Sigmoid colon (tissue), 7 donors: ENCODE results near the gene AGL. TPM values are rescaled to one million over a fixed set of nuclear protein-coding genes. Genes with fewer than 3 reads are reported as not detected.

Experiments
- DNase-seq: peaks from one replicate; pipeline ENCODE4 v3.0.0-alpha.2; 2019
- H3K27ac ChIP-seq, 4 donors: fragments of 200-600 bp; sonication (generic); one replicate each; pipeline ENCODE4 v1.5.1; 2016 to 2019; ENCODE audit warnings: mild to moderate bottlenecking in 1 of 4
- H3K27me3 ChIP-seq, 3 donors: fragments of 200-600 bp; sonication (generic); one replicate each; pipeline ENCODE4 v1.5.1; 2019; ENCODE audit warnings: mild to moderate bottlenecking in 1 of 3
- H3K36me3 ChIP-seq, 4 donors: fragments of 200-600 bp; sonication (generic); one replicate each; pipeline ENCODE4 v1.5.1; 2016 to 2019
- H3K4me1 ChIP-seq, 4 donors: fragments of 200-600 bp; sonication (generic); one replicate each; pipeline ENCODE4 v1.5.1; 2017 to 2019
- H3K4me3 ChIP-seq, 4 donors: fragments of 200-600 bp; sonication (generic); one replicate each; pipeline ENCODE4 v1.5.1; 2017 to 2019; ENCODE audit warnings: mild to moderate bottlenecking in 2 of 4, moderate library complexity in 1 of 4
- H3K9me3 ChIP-seq, 4 donors: fragments of 200-600 bp in 3 of 4; sonication (generic) in 3 of 4; one replicate each; pipeline versions ENCODE4 v1.5.1 to v1.6.1; 2013 to 2019
- EP300 ChIP-seq, 4 donors: sonication (generic); formaldehyde crosslinking; IDR thresholded peaks; one replicate each; pipeline ENCODE4 v1.6.1; 2017; ENCODE audit warnings: antibody characterized with exemption in 4 of 4
- POLR2A ChIP-seq, 2 donors: fragments of 450-650 bp; IDR thresholded peaks; one replicate each; pipeline ENCODE4 v1.6.1; 2016; ENCODE audit warnings: antibody characterized with exemption in 2 of 2, mild to moderate bottlenecking in 2 of 2, moderate library complexity in 2 of 2
- POLR2AphosphoS5 ChIP-seq, 4 donors: sonication (generic); formaldehyde crosslinking; IDR thresholded peaks; one replicate each; pipeline ENCODE4 v1.6.1; 2017; ENCODE audit warnings: antibody characterized with exemption in 4 of 4
- WGBS, 2 donors: extraction: QIAGEN DNeasy Blood & Tissue Kit; methylation state at CpG; one replicate each; pipeline ENCODE4 v1.1.7; 2013; 5-methylcytosine and 5-hydroxymethylcytosine counted together
- intact Hi-C: fragments of 100-400 bp; cut with DNase I; formaldehyde crosslinking; loops from one replicate; pipeline ENCODE4 v1.15.1; 2023
- polyA plus RNA-seq, 3 donors: library from polyadenylated mRNA; stranded (reverse); fragments of 200-250 nt; gene quantifications; one replicate each; pipeline ENCODE4 v1.2.3, GENCODE V29; 2013
- total RNA-seq, 4 donors: library from RNA; depleted of rRNA; stranded (reverse); fragments of >200 nt; gene quantifications; one replicate each; pipeline ENCODE4 v1.1.0, GENCODE V29; 2016
- TF ChIP-seq, protein P1 (sequence below), 4 experiments: fragments of 450-650 bp in 3 of 4; fragments of 200-600 bp in 1 of 4; IDR thresholded peaks; one replicate each; pipeline ENCODE4 v1.5.1; 2016 to 2019; ENCODE audit warnings: antibody characterized with exemption in 4 of 4, mild to moderate bottlenecking in 3 of 4, moderate library complexity in 2 of 4
- donor health status: healthy with polysubstance abuse.
- donor health status: Bipolar disorder and iron deficiency.
- donor health status: healthy.

Gene AGL
- total and polyA plus RNA-seq, 7 donors = 5.4 to 34.3 (median 28.3) TPM

DNA sequence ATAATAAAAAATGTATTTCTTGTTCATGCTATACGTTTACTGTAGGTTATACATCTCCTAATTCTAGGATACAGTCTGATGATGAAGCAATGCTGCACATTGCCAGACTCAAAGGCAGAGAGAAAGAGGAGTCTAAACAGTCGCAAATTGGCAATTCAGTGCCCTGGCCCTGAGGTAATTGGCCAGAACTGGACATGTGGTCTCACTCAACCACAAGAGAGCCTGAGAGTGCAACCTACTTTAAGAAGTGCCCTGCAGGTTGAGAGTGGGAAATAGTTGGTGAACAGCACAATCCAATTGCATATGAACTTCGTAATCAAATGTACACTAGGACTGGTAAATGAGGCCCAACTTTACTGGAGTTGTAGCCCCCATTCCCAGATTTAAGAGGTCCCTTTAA lies 114.6 kb downstream of the AGL start:
- WGBS, 2 donors = 85 to 91% methylated on average over 3 of the region's 3 CpGs
- Histone ChIP-seq H3K27me3 (no peaks in the 10 kb centered on the region), H3K36me3 (no peaks in the 10 kb centered on the region), H3K4me1 (peaks cover 0 to 6% (median 3%) of the 10 kb centered on the region in 4 donors), H3K9me3 (no peaks in the 10 kb centered on the region), H3K27ac (no peak overlapping the region), H3K4me3 (no peak overlapping the region)
- TF ChIP-seq POLR2AphosphoS5 (IDR thresholded peaks at IDR 0.05) = no peak
- TF ChIP-seq, protein P1, sequence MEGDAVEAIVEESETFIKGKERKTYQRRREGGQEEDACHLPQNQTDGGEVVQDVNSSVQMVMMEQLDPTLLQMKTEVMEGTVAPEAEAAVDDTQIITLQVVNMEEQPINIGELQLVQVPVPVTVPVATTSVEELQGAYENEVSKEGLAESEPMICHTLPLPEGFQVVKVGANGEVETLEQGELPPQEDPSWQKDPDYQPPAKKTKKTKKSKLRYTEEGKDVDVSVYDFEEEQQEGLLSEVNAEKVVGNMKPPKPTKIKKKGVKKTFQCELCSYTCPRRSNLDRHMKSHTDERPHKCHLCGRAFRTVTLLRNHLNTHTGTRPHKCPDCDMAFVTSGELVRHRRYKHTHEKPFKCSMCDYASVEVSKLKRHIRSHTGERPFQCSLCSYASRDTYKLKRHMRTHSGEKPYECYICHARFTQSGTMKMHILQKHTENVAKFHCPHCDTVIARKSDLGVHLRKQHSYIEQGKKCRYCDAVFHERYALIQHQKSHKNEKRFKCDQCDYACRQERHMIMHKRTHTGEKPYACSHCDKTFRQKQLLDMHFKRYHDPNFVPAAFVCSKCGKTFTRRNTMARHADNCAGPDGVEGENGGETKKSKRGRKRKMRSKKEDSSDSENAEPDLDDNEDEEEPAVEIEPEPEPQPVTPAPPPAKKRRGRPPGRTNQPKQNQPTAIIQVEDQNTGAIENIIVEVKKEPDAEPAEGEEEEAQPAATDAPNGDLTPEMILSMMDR (IDR thresholded peaks at IDR 0.05) = no peak
- TF ChIP-seq EP300 (IDR thresholded peaks at IDR 0.05) = no peak
- no peak for TF ChIP-seq POLR2A (IDR thresholded peaks at IDR 0.05)
- intact Hi-C loops = no loop called here
- DNase-seq = no peak

GRCh38 chr1:99965646-99966375 lies 115.7 kb downstream of the AGL start:
- WGBS, 2 donors = 48 to 78% methylated on average over 2 of the region's 2 CpGs
- Histone ChIP-seq H3K27ac (no peak overlapping the region), H3K4me3 (no peak overlapping the region), H3K27me3 (no peaks in the 10 kb centered on the region), H3K9me3 (no peaks in the 10 kb centered on the region), H3K36me3 (no peaks in the 10 kb centered on the region), H3K4me1 (peaks cover 0 to 11% (median 6%) of the 10 kb centered on the region in 4 donors)
- TF ChIP-seq POLR2AphosphoS5 (IDR thresholded peaks at IDR 0.05) (no peak), EP300 (IDR thresholded peaks at IDR 0.05) (no peak)
- TF ChIP-seq, protein P1 (IDR thresholded peaks at IDR 0.05) = no peak
- DNase-seq = no peak
- intact Hi-C loops = no loop called here

GRCh38 chr1:99968214-99968613 lies 118.1 kb downstream of the AGL start:
- Histone ChIP-seq H3K9me3 (no peaks in the 10 kb centered on the region), H3K4me3 (no peak overlapping the region), H3K4me1 (peaks cover 0 to 26% (median 10%) of the 10 kb centered on the region in 4 donors), H3K36me3 (no peaks in the 10 kb centered on the region), H3K27me3 (no peaks in the 10 kb centered on the region), H3K27ac (no peak overlapping the region)
- 96 to 97% methylated on average over 4 of the region's 4 CpGs for WGBS, 2 donors
- intact Hi-C loops = loop anchor here (2.0 kb wide), 1 partner anchor 279 kb away; no protein-coding TSS in a partner anchor
- no peak for DNase-seq
- TF ChIP-seq POLR2AphosphoS5 (IDR thresholded peaks at IDR 0.05) (no peak), EP300 (IDR thresholded peaks at IDR 0.05) (no peak), POLR2A (IDR thresholded peaks at IDR 0.05) (no peak)
- TF ChIP-seq, protein P1 (IDR thresholded peaks at IDR 0.05) = no peak

DNA sequence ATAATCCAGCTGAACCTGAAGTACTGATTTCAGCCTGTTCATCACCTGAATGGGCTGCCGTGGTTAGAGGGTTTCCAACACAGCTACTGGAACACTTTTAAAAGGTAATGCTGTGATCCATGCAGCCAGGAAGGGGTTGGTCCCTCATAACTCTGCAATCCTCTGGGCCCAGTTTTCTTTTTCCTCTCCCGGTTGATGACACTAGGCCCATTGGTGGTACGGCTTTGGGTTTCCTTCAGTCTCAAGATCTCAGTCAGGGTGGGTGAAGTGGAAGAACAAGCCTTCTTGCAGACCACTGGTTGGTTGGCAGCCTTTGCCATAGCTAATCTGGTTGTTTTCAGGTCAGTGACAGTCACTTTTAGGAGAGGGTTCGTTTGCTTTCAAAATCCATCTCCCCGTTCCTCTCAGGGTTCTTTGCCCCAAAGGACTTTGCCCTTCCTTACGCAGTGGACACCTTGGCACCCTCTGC lies 119.1 kb downstream of the AGL start:
- H3K27ac ChIP-seq = peak overlapping the region; percentile 72 to 79 (median 76)
- H3K27me3 ChIP-seq = no peaks in the 10 kb centered on the region
- H3K9me3 ChIP-seq = no peaks in the 10 kb centered on the region
- intact Hi-C loops = loop anchor here (2.0 kb wide), 1 partner anchor 278 kb away; no protein-coding TSS in a partner anchor
- TF ChIP-seq, protein P1 (IDR thresholded peaks at IDR 0.05) = no peak
- no peak for TF ChIP-seq POLR2A (IDR thresholded peaks at IDR 0.05)
- no peak for TF ChIP-seq EP300 (IDR thresholded peaks at IDR 0.05)
- TF ChIP-seq POLR2AphosphoS5 (IDR thresholded peaks at IDR 0.05) = no peak
- peaks cover 0 to 26% (median 10%) of the 10 kb centered on the region in 4 donors for H3K4me1 ChIP-seq
- no peaks in the 10 kb centered on the region for H3K36me3 ChIP-seq
- peak overlapping the region; percentile 70 to 92 (median 88) for H3K4me3 ChIP-seq
- DNase-seq = no peak
- 8 to 18% methylated on average over 6 of the region's 6 CpGs for WGBS, 2 donors
